Neural cell (in vitro differentiated cells): ENCODE measurements around the gene OR6X1. TPM values are rescaled to one million over a fixed set of nuclear protein-coding genes. Genes with fewer than 3 reads are reported as not detected.
A peak's percentile ranks its signal among the peaks of the same experiment; 100 is the strongest.

Experiments
- H2AFZ ChIP-seq: fragments of 200-600, 300-800 bp; sonication (generic), shearing (Covaris generic); 2 replicates; pipeline ENCODE4 v1.6.0; 2014; ENCODE audit warnings: low read depth, mild to moderate bottlenecking, antibody characterized with exemption, low read length, moderate library complexity
- H3F3A ChIP-seq: fragments of 200-600 bp; shearing (Covaris generic); 2 replicates; pipeline ENCODE4 v1.6.1; 2016; ENCODE audit warnings: mild to moderate bottlenecking, moderate library complexity, mixed read lengths, antibody characterized with exemption, low read length; ENCODE audit not compliant: insufficient read depth, poor library complexity, severe bottlenecking
- H3K27ac ChIP-seq: fragments of 200-600, 300-800 bp; sonication (generic), shearing (Covaris generic); 2 replicates; pipeline ENCODE4 v1.5.1; 2014; ENCODE audit warnings: mild to moderate bottlenecking, low read length, moderate library complexity
- H3K27me3 ChIP-seq: fragments of 300-800, 200-600 bp; sonication (generic), shearing (Covaris generic); 2 replicates; pipeline ENCODE4 v1.6.0; 2014; ENCODE audit warnings: mild to moderate bottlenecking, low read depth, low read length, moderate library complexity; ENCODE audit not compliant: insufficient read depth
- H3K36me3 ChIP-seq: fragments of 300-800, 200-600 bp; sonication (generic), shearing (Covaris generic); 2 replicates; pipeline ENCODE4 v1.5.1; 2014; ENCODE audit warnings: mild to moderate bottlenecking, antibody characterized with exemption, low read length, moderate library complexity; ENCODE audit not compliant: insufficient read depth
- H3K4me2 ChIP-seq: fragments of 300-800, 200-600 bp; sonication (generic), shearing (Covaris generic); 2 replicates; pipeline ENCODE4 v1.6.0; 2014; ENCODE audit warnings: mild to moderate bottlenecking, low read length
- H3K4me3 ChIP-seq: fragments of 300-800, 200-600 bp; sonication (generic), shearing (Covaris generic); 2 replicates; pipeline ENCODE4 v1.5.1; 2014; ENCODE audit warnings: mild to moderate bottlenecking, low read length, moderate library complexity
- H3K79me2 ChIP-seq: fragments of 200-600 bp; shearing (Covaris generic); replicated peaks from 2 replicates; pipeline ENCODE4 v1.6.0; 2014; ENCODE audit warnings: mild to moderate bottlenecking, low read length, moderate library complexity; ENCODE audit not compliant: insufficient read depth
- H3K9ac ChIP-seq: fragments of 300-800, 200-600 bp; sonication (generic), shearing (Covaris generic); 2 replicates; pipeline ENCODE4 v1.6.1; 2016; ENCODE audit warnings: mild to moderate bottlenecking, low read length, mixed read lengths
- H3K9me2 ChIP-seq: fragments of 200-600 bp; shearing (Covaris generic); 2 replicates; pipeline ENCODE4 v1.6.1; 2016; ENCODE audit warnings: mild to moderate bottlenecking, low read length, mixed read lengths; ENCODE audit not compliant: insufficient read depth
- H3K9me3 ChIP-seq: fragments of 200-600, 300-800 bp; sonication (generic), shearing (Covaris generic); 2 replicates; pipeline ENCODE4 v1.6.1; 2016; ENCODE audit warnings: mild to moderate bottlenecking, mixed run types, low read length, moderate library complexity, mixed read lengths
- H4K20me1 ChIP-seq: fragments of 200-600 bp; shearing (Covaris generic); 2 replicates; pipeline ENCODE4 v1.6.1; 2016; ENCODE audit warnings: mild to moderate bottlenecking, mixed run types; ENCODE audit not compliant: insufficient read depth
- EP300 ChIP-seq: fragments of 450-650 bp; conservative IDR thresholded peaks from 2 replicates; pipeline ENCODE4 v1.6.1; 2014; ENCODE audit warnings: antibody characterized with exemption, mild to moderate bottlenecking, moderate library complexity; ENCODE audit not compliant: poor library complexity, severe bottlenecking
- EZH2 ChIP-seq: fragments of 200-600, 300-800 bp; shearing (Covaris generic), sonication (generic); IDR thresholded peaks from 2 replicates; pipeline ENCODE4 v1.6.1; 2014; ENCODE audit warnings: antibody characterized with exemption, low read length, borderline replicate concordance, mild to moderate bottlenecking; ENCODE audit not compliant: insufficient read depth, poor library complexity, severe bottlenecking
- MXI1 ChIP-seq: fragments of 450-650 bp; conservative IDR thresholded peaks from 2 replicates; pipeline ENCODE4 v1.6.1; 2014; ENCODE audit warnings: antibody characterized with exemption, mild to moderate bottlenecking; ENCODE audit not compliant: poor library complexity, severe bottlenecking
- POLR2AphosphoS5 ChIP-seq: IDR thresholded peaks from 2 replicates; pipeline ENCODE4 v1.6.1; 2012
- RAD21 ChIP-seq: fragments of 450-650 bp; conservative IDR thresholded peaks from 2 replicates; pipeline ENCODE4 v1.6.1; 2014; ENCODE audit warnings: antibody characterized with exemption, mild to moderate bottlenecking, moderate library complexity
- SMC3 ChIP-seq: fragments of 450-650 bp; conservative IDR thresholded peaks from 2 replicates; pipeline ENCODE4 v1.6.1; 2014; ENCODE audit warnings: antibody characterized with exemption, mild to moderate bottlenecking, moderate library complexity; ENCODE audit not compliant: poor library complexity
- TAF1 ChIP-seq: IDR thresholded peaks from 2 replicates; pipeline ENCODE4 v1.6.1; 2012; ENCODE audit warnings: low read depth
- polyA plus RNA-seq: library from polyadenylated mRNA; depleted of rRNA; stranded (reverse); fragments of >200 nt; gene quantifications from 2 replicates; pipeline ENCODE4 v1.2.3, GENCODE V29; 2014
- TF ChIP-seq, protein P1 (sequence below): fragments of 450-650 bp; IDR thresholded peaks from 2 replicates; pipeline ENCODE4 v1.5.1; 2014; ENCODE audit warnings: antibody characterized with exemption, mild to moderate bottlenecking, moderate library complexity; ENCODE audit not compliant: poor library complexity, severe bottlenecking
- TF ChIP-seq, protein P2 (sequence below): IDR thresholded peaks from 2 replicates; pipeline ENCODE4 v1.6.1; 2012; ENCODE audit warnings: borderline replicate concordance

The OR6X1 gene
- polyA plus RNA-seq, 1 donor from 2014 or later: not detected

DNA sequence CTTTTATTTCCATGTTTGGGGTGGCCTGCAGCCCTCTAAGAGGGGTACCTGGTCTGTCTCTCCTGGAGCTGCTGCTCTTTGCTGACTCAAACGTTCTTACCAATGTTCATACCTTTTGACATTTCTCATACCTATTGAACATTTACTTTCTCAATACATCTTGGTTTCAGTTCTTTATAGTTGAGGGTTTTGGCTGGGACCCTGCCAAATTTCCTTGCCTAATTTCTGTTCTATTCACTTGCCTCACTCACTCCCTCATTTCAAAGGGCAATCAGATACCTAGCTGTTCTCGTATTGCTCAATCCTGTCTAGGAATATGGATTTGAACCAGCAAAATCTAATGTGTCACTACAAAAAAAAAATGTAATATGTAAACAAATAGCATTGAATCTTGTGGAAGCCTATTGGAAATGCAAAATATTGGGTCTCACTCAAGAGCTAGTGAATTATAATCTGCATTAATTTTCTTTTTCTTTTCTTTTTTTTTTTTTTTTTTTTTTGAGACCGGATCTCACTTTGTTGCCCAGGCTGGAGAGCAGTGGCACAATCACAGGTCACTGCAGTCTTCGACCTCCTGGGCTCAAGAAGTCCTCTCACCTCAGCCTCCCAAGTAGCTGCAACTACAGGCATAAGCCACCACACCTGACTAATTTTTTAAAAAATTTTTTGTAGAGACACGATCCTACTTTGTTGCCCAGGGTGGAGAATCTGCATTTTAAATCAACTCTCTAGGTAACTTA, 44.4 kb upstream of the OR6X1 start:
- Histone ChIP-seq H3K27me3 (no peaks in the 10 kb centered on the region), H3F3A (no peaks in the 10 kb centered on the region), H3K9me3 (no peaks in the 10 kb centered on the region), H3K9ac (no peak overlapping the region), H2AFZ (no peak overlapping the region), H3K79me2 (no peaks in the 10 kb centered on the region), H4K20me1 (no peaks in the 10 kb centered on the region), H3K9me2 (no peaks in the 10 kb centered on the region), H3K4me2 (no peak overlapping the region), H3K27ac (peak overlapping the region; percentile 62), H3K36me3 (no peaks in the 10 kb centered on the region), H3K4me3 (no peak overlapping the region)
- TF ChIP-seq POLR2AphosphoS5: no peak
- no peak for TF ChIP-seq SMC3
- TF ChIP-seq TAF1: no peak
- TF ChIP-seq, protein P1, sequence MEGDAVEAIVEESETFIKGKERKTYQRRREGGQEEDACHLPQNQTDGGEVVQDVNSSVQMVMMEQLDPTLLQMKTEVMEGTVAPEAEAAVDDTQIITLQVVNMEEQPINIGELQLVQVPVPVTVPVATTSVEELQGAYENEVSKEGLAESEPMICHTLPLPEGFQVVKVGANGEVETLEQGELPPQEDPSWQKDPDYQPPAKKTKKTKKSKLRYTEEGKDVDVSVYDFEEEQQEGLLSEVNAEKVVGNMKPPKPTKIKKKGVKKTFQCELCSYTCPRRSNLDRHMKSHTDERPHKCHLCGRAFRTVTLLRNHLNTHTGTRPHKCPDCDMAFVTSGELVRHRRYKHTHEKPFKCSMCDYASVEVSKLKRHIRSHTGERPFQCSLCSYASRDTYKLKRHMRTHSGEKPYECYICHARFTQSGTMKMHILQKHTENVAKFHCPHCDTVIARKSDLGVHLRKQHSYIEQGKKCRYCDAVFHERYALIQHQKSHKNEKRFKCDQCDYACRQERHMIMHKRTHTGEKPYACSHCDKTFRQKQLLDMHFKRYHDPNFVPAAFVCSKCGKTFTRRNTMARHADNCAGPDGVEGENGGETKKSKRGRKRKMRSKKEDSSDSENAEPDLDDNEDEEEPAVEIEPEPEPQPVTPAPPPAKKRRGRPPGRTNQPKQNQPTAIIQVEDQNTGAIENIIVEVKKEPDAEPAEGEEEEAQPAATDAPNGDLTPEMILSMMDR: no peak
- no peak for TF ChIP-seq MXI1
- TF ChIP-seq, protein P2, sequence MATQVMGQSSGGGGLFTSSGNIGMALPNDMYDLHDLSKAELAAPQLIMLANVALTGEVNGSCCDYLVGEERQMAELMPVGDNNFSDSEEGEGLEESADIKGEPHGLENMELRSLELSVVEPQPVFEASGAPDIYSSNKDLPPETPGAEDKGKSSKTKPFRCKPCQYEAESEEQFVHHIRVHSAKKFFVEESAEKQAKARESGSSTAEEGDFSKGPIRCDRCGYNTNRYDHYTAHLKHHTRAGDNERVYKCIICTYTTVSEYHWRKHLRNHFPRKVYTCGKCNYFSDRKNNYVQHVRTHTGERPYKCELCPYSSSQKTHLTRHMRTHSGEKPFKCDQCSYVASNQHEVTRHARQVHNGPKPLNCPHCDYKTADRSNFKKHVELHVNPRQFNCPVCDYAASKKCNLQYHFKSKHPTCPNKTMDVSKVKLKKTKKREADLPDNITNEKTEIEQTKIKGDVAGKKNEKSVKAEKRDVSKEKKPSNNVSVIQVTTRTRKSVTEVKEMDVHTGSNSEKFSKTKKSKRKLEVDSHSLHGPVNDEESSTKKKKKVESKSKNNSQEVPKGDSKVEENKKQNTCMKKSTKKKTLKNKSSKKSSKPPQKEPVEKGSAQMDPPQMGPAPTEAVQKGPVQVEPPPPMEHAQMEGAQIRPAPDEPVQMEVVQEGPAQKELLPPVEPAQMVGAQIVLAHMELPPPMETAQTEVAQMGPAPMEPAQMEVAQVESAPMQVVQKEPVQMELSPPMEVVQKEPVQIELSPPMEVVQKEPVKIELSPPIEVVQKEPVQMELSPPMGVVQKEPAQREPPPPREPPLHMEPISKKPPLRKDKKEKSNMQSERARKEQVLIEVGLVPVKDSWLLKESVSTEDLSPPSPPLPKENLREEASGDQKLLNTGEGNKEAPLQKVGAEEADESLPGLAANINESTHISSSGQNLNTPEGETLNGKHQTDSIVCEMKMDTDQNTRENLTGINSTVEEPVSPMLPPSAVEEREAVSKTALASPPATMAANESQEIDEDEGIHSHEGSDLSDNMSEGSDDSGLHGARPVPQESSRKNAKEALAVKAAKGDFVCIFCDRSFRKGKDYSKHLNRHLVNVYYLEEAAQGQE: no peak
- TF ChIP-seq EZH2: no peak
- no peak for TF ChIP-seq RAD21
- no peak for TF ChIP-seq EP300

DNA sequence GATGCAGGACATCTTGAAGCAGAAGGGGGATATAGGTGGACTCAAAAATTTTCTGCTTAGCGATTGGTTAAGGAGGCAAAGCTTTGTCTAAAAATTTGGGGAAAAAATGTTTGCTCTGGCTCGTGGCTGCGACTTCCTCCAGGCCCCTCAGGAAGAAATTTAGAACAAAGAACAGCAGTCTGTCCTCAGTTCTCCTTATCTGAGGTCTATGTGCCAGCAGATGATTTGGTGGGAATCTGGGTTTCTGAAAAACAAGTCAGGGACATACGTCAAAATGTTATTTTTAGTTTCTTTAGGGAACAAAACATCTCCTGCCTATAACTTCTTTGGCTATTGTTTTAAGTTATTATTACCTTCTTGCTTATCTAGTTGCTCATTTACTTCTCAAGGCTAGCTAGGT, 43.8 kb upstream of the OR6X1 start:
- H3K9me2 ChIP-seq: no peaks in the 10 kb centered on the region
- H3K9me3 ChIP-seq: no peaks in the 10 kb centered on the region
- no peaks in the 10 kb centered on the region for H3K27me3 ChIP-seq
- H3K79me2 ChIP-seq: no peaks in the 10 kb centered on the region
- no peak for TF ChIP-seq MXI1
- TF ChIP-seq RAD21: no peak
- TF ChIP-seq, protein P2: no peak
- TF ChIP-seq EP300: no peak
- TF ChIP-seq, protein P1: no peak
- TF ChIP-seq POLR2AphosphoS5: no peak
- TF ChIP-seq EZH2: no peak
- no peak for TF ChIP-seq TAF1
- TF ChIP-seq SMC3: no peak
- no peak overlapping the region for H3K4me3 ChIP-seq
- H3K27ac ChIP-seq: no peak overlapping the region
- H3K4me2 ChIP-seq: no peak overlapping the region
- no peaks in the 10 kb centered on the region for H3K36me3 ChIP-seq
- no peaks in the 10 kb centered on the region for H4K20me1 ChIP-seq
- no peak overlapping the region for H3K9ac ChIP-seq
- no peak overlapping the region for H2AFZ ChIP-seq
- no peaks in the 10 kb centered on the region for H3F3A ChIP-seq
